Astrocyte of the spinal cord (primary cell): ENCODE measurements around the gene YIPF5.

ENCODE experiments used
- DNase-seq: peaks from one replicate; pipeline ENCODE4 v3.0.0; 2011; ENCODE audit warnings: low read depth, low spot score
- H3K4me3 ChIP-seq: 2 replicates; pipeline ENCODE4 v1.5.1; 2011; ENCODE audit warnings: low read depth, mild to moderate bottlenecking, low read length, moderate library complexity
- in situ Hi-C: cut with HindIII; loops from 2 replicates; pipeline ENCODE4 v1.10.0; 2017; ENCODE audit warnings: low sequenced_read_pairs
- TF ChIP-seq, protein P1 (sequence below): IDR thresholded peaks from 2 replicates; pipeline ENCODE4 v1.5.1; 2012; ENCODE audit warnings: low read depth, mild to moderate bottlenecking, low read length, inconsistent platforms

Gene YIPF5

DNA sequence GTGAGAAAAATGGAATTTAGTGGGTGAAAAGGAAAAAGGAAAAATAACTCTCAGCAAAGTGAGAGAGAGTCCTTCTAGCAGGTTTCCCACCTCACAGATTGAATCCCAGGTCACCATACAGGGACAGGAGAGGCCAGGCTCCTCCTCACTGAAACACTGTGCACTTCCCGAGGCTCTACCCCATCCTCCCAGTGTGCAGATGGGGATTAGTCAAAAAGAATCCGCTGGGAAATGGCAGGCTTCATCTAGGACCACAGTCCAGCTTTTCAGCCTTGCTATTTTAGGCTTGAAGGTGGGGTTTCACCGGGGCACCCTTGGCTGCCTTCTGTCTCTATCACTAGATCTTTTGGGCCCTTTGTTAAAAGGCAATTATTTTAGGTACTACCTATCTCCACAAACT, 47.8 kb downstream of the YIPF5 start:
- H3K4me3 ChIP-seq: no peak overlapping the region
- in situ Hi-C loops: no loop called here
- TF ChIP-seq, protein P1, sequence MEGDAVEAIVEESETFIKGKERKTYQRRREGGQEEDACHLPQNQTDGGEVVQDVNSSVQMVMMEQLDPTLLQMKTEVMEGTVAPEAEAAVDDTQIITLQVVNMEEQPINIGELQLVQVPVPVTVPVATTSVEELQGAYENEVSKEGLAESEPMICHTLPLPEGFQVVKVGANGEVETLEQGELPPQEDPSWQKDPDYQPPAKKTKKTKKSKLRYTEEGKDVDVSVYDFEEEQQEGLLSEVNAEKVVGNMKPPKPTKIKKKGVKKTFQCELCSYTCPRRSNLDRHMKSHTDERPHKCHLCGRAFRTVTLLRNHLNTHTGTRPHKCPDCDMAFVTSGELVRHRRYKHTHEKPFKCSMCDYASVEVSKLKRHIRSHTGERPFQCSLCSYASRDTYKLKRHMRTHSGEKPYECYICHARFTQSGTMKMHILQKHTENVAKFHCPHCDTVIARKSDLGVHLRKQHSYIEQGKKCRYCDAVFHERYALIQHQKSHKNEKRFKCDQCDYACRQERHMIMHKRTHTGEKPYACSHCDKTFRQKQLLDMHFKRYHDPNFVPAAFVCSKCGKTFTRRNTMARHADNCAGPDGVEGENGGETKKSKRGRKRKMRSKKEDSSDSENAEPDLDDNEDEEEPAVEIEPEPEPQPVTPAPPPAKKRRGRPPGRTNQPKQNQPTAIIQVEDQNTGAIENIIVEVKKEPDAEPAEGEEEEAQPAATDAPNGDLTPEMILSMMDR: no peak
- no peak for DNase-seq

GRCh38 chr5:144122081-144122480, 48.4 kb downstream of the YIPF5 start:
- TF ChIP-seq, protein P1: no peak
- DNase-seq: no peak
- no peak overlapping the region for H3K4me3 ChIP-seq
- in situ Hi-C loops: no loop called here

- H3K4me3 ChIP-seq: no peak overlapping the region
- in situ Hi-C loops: no loop called here
- DNase-seq: no peak
- TF ChIP-seq, protein P1: no peak
Observed at GRCh38 chr5:144121577-144121976, 48.9 kb downstream of the YIPF5 start.

- no peak for DNase-seq
- in situ Hi-C loops: no loop called here
- no peak overlapping the region for H3K4me3 ChIP-seq
- TF ChIP-seq, protein P1: no peak
Observed at GRCh38 chr5:144120661-144121180, 49.7 kb downstream of the YIPF5 start.

DNA sequence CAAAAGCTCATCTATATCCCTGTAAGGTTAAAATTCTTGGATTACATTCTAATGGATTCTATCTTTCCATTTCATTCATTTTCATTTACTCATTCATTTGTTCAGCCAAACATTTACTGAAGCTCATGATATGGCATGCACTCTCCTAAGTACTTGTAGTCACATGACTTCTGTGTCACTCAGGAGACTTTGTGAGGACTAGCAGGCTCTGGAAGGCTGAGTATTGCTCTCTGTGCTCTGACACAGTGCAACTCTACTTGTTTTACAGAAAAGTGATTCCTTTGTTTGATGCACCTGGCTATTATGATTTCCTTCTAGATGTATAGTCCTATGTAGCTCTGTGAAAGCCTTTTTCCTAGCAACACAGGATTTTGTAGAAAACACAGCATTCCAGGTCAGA, 53.0 kb downstream of the YIPF5 start:
- H3K4me3 ChIP-seq: no peak overlapping the region
- TF ChIP-seq, protein P1: no peak
- no peak for DNase-seq
- in situ Hi-C loops: no loop called here

- TF ChIP-seq, protein P1: no peak
- H3K4me3 ChIP-seq: no peak overlapping the region
- no peak for DNase-seq
- in situ Hi-C loops: no loop called here
Observed at GRCh38 chr5:144114571-144114970, 55.9 kb downstream of the YIPF5 start.
